NCI-H748 (cell line): ENCODE measurements around the gene AKR1B15.
A peak's percentile ranks its signal among the peaks of the same experiment; 100 is the strongest.
"Not testable (repeated sequence)": the region's sequence is repeated elsewhere in the genome, so short reads cannot be mapped to it uniquely, and the experiment has no call there.

ENCODE experiments used
- DNase-seq: peaks from one replicate; lab custom pipeline; 2025; ENCODE audit not compliant: unreplicated experiment; lab: John Stamatoyannopoulos, UW

AKR1B15 gene

DNA sequence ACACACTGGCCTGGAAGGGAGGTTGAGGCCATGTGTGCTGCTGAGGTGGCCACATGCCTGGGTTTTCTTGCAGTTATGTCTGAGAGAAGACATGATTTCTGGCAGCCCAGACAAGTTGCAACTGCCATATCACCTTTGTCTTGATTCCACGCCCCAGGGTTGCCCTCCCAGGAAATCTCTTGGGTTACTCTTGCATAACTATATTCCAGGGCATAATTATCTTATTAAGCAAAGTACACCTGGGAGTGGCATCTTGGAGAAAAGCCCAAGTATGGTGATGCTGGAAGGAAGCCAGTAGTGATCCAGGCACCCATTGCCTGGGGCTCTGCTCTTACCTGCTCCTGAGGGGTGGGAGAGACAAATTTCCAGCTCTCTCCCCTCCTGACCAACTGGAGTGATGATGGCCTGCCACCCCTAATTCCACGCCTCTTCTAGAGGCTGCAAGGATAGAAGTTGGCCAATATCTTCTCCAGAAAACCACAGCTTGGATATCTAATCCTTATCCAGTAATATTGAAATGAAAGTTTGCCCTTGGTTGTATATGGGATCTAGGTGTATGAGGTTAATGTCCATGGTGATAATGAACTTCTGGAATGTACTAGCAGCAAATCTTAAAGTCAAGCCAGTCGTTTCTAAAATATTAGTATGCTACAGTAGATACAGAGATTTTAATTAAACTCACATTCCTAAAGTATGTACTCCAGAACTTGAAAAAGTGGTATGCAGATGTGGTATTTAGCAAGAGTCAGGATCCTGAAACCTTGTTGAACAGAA is 16.5 kb upstream of the AKR1B15 start:
- DNase-seq = no peak

DNA sequence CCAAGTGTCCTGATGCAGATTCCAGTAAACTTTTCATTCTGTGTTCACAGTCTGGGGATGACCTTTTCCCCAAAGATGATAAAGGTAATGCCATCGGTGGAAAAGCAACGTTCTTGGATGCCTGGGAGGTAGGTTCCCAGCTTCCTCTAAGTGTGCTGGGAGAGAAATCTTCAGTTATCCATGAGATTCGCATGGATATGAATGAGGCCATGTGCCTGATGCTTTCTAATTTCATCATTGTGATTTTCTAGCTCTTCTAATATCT is 16.0 kb upstream of the AKR1B15 start:
- no peak for DNase-seq

- no peak for DNase-seq
These were observed 15.6 kb upstream of the AKR1B15 start for GRCh38 chr7:134533288-134533771.

DNA sequence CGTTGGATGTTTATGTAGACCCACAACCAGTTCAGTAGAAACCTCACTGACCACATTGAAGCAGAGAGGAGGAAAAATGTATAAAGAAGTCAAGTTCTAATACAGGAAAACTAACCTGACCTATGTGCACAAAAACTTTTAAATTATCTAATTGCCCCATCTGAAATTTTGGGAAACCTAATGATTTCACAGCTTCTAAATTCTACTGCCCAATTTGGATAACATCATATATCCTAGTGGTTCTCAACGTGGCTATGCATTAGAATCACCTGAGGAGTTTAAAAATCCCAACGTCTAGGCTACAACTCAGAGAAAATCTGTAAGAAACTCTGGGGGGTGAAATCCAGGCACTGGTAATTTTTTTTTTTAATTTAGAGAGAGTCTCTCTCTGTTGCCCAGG is 14.3 kb upstream of the AKR1B15 start:
- DNase-seq = no peak

- no peak for DNase-seq
These were observed 13.5 kb upstream of the AKR1B15 start for GRCh38 chr7:134535272-134535918.

DNA sequence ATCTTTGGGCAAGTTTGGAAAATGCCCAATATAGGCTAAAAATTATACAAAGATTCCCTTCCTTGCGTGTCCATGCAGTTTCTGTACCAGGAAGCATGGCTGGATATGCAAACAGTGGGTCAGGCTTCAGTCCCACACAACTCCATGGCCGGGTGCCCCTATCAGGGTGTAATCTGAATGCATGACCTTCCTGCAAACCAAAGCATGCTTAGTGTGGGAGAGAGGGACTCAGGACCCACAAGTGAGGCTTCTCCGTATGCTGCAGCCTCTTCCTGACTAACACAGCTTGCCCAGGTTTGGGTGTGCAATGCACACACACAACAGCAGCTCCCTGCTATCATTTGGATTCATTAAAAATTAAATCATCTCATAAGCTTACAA is 13.0 kb upstream of the AKR1B15 start:
- no peak for DNase-seq

DNA sequence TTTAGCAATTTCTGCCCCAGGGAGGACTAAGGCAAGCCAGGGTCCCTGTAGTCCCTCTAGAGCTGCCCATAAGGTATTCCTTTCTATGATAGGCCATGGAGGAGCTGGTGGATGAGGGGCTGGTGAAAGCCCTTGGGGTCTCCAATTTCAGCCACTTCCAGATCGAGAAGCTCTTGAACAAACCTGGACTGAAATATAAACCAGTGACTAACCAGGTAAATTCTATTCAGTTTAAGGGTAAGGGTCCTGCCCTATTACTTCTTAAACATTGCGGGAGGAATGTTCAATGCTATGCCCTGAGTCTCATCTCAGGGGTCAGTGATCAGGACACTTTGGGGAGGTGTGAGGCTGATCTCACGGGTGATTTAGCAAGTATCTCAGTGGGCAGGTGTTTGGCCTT is 12.4 kb upstream of the AKR1B15 start:
- DNase-seq = not testable (repeated sequence)

GRCh38 chr7:134537273-134537781 is 11.6 kb upstream of the AKR1B15 start:
- not testable (repeated sequence) for DNase-seq

- DNase-seq = no peak
These were observed 9.4 kb upstream of the AKR1B15 start for GRCh38 chr7:134539380-134540004.

DNA sequence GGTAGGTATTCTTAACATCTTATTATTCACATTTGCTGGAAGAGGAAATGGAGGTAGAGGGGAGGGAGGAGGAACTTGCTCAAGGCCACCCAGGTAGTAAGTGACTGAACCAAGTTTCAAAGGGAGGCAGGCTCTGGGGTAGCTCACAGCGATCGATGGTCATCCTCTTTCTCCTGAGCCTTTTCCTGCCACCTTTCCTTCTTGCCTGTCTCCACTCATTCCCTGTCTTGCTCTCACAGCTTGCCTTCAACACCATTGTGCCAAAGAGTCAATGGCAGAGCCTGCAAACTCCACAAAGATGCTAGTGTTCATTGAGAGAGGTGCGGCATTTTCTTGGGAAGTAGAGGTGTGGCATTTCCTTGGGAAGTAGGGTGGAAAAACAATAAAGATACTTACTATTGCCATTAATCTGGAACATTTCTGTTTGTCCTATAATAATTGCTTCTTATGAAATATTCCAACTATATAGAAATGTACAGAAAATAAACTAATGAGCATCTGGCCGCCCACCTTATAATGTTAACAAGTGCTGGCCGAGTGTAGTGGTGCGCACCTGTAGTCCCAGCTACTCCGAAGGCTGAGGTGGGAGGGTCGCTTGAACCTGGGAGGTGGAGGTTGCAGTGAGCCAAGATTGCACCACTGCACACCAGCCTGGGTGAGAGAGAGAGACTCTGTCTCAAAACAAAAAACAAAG is 7.3 kb upstream of the AKR1B15 start:
- not testable (repeated sequence) for DNase-seq

GRCh38 chr7:134542195-134542771 is 6.6 kb upstream of the AKR1B15 start:
- no peak for DNase-seq

DNA sequence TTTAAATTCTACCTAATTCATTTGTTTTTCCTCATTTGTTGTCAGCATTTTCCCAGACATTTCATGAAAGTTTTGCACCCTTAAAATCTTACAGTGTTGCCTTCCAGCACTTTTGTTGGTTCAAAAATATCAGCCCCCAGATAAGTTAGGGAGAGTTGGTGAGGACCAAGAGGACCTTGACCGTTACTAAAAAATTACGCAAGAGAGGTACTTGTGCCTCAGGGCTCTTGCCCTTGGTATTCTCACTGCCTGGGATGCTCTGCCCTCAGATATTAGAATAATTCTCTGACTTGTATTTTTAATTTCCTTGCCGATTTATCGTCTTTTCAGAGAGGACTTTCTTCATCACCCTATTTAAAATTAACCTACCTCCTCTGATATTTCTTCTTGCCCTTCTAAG is 3.5 kb upstream of the AKR1B15 start:
- no peak for DNase-seq

DNA sequence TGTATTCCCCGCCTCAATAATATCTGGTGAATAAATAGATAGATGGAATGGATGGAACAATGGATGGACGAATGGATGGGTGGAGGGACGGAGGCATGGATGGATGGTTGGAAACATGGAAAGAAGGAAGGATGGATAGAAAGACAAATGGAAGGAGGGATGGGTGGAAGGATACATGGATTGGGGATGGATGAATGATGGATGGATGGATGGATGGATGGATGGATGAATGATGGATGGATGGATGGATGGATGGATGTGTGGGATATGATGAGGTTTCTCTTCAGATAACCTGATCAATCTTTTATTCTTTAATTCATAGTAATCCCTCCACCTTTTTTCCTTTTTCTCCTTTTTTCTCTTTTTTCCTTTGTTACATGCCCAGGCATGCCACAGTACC is 3.0 kb upstream of the AKR1B15 start:
- no peak for DNase-seq

DNA sequence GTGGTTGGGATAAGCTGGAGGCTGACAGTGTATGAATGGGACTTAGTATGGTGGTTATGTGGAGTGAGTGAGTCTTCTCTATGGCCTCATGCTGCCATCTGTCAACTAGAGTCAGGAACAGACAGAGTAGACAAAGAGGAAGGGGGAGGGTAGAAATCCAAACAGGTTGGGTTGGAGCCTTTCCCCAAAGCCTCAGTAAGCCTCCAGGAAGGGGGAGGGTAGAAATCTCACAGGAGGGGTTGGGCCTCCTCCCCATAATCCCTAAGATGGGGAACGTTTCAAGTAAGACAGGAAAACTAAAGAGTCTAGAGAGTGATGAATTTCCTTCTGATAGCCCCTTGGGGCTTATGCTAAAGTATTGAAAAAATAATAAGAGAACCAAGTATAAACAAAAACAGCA is 2.0 kb upstream of the AKR1B15 start:
- peak; percentile 18 for DNase-seq

GRCh38 chr7:134547397-134548054 is 1.4 kb upstream of the AKR1B15 start:
- DNase-seq = peak; percentile 75

GRCh38 chr7:134549366-134549765 is 456 bp downstream of the AKR1B15 start:
- DNase-seq = no peak

GRCh38 chr7:134552105-134552504 is 3.2 kb downstream of the AKR1B15 start:
- DNase-seq = no peak

DNA sequence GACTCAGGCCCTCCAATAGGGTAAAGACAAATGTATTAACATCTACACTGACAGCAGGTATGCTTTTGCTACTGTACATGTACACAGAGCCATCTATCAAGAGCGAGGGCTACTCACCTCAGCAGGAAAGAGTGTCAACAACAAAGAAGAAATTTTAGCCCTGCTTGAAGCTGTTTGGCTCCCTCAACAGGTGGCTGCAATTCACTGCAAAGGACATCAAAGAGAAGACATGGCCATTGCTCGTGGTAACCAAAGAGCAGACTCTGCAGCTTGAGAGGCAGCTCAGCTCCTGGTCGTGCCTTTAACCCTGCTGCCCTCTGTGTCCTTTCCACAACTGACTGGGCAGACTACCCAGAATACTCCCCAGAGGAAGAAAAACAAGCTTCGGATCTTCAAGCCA is 5.1 kb downstream of the AKR1B15 start:
- DNase-seq = peak; percentile 8

DNA sequence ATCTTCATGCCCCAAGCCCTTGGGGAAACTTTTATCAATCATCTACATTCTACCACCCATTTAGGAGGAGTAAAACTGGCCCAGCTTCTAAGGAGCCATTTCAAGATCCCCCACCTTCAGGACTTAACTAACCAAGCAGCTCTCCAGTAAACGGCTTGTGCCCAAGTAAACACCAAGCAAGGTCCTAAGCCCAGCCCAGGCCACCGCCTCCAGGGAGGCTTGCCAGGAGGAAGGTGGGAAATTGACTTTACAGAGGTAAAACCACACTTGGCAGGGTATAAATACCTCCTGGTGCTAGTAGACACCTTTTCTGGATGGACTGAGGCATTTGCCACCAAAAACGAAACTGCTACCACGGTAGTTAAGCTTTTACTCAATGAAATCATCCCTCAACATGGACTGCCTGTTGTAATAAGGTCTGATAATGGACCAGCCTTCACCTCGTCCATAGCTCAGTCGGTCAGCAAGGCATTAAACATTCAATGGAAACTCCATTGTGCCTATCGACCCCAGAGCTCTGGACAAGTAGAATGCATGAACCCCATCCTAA is 5.6 kb downstream of the AKR1B15 start:
- DNase-seq = no peak

- DNase-seq = no peak
These were observed 8.5 kb downstream of the AKR1B15 start for GRCh38 chr7:134557391-134557790.
